CD14-positive monocyte (primary cell): ENCODE data around the gene PDE1A. TPM values are rescaled to one million over a fixed set of nuclear protein-coding genes. Genes with fewer than 3 reads are reported as not detected.

ENCODE experiments used
- DNase-seq, 3 donors: peaks; one replicate each; pipeline ENCODE4 v3.0.0-alpha.2; 2011 to 2022
- H2AFZ ChIP-seq: 2 replicates; pipeline ENCODE4 v1.6.0; 2012; ENCODE audit warnings: mild to moderate bottlenecking, low read depth, low read length, inconsistent platforms; ENCODE audit not compliant: insufficient read depth, poor library complexity, severe bottlenecking
- H3K27ac ChIP-seq, 2 donors: 1 replicate in 1 of 2; 2 replicates in 1 of 2; pipeline ENCODE4 v1.5.1; 2012 to 2013; ENCODE audit warnings: low read length in 2 of 2, control low read depth in 1 of 2, inconsistent platforms in 1 of 2, low read depth in 1 of 2, mild to moderate bottlenecking in 1 of 2
- H3K27me3 ChIP-seq, 2 donors: one replicate each; pipeline versions ENCODE4 v1.6.0 to v1.6.1; 2011 to 2013; ENCODE audit warnings: low read length in 2 of 2; ENCODE audit not compliant: control insufficient read depth in 2 of 2, insufficient read depth in 2 of 2
- H3K36me3 ChIP-seq, 2 donors: replicated peaks in 1 of 2; 1 replicate in 1 of 2; 2 replicates in 1 of 2; pipeline versions ENCODE4 v1.5.1 to v1.6.1; 2012 to 2013; ENCODE audit warnings: low read length in 2 of 2, control low read depth in 1 of 2, inconsistent platforms in 1 of 2, mild to moderate bottlenecking in 1 of 2; ENCODE audit not compliant: insufficient read depth in 2 of 2, control insufficient read depth in 1 of 2
- H3K4me1 ChIP-seq, 2 donors: 1 replicate in 1 of 2; 2 replicates in 1 of 2; pipeline versions ENCODE4 v1.5.1 to v1.6.1; 2012 to 2013; ENCODE audit warnings: low read length in 2 of 2, control low read depth in 1 of 2, inconsistent platforms in 1 of 2, mild to moderate bottlenecking in 1 of 2, moderate library complexity in 1 of 2; ENCODE audit not compliant: insufficient read depth in 2 of 2, control insufficient read depth in 1 of 2
- H3K4me2 ChIP-seq: replicated peaks from 2 replicates; pipeline ENCODE3; 2012; ENCODE audit warnings: low read length, moderate library complexity, mild to moderate bottlenecking; ENCODE audit not compliant: poor library complexity, severe bottlenecking; ENCODE audit errors: extremely low read depth
- H3K4me3 ChIP-seq, 3 experiments: fragments of 200-600 bp in 1 of 3; sonication (generic) in 1 of 3; replicated peaks in 1 of 3; 1 replicate in 2 of 3; 2 replicates in 1 of 3; pipeline ENCODE4 v1.5.1; 2011 to 2013; ENCODE audit warnings: low read length in 3 of 3, mild to moderate bottlenecking in 3 of 3, control low read depth in 2 of 3, low read depth in 2 of 3, inconsistent platforms in 1 of 3, moderate library complexity in 1 of 3
- H3K79me2 ChIP-seq: 2 replicates; pipeline ENCODE4 v1.6.0; 2012; ENCODE audit warnings: mild to moderate bottlenecking, control low read depth, inconsistent platforms, low read length, moderate library complexity; ENCODE audit not compliant: insufficient read depth
- H3K9ac ChIP-seq: 2 replicates; pipeline ENCODE4 v1.6.0; 2017; ENCODE audit warnings: low read length, mild to moderate bottlenecking; ENCODE audit not compliant: insufficient read depth, poor library complexity, severe bottlenecking
- H3K9me3 ChIP-seq, 2 donors: replicated peaks in 1 of 2; 1 replicate in 1 of 2; 2 replicates in 1 of 2; pipeline versions ENCODE4 v1.5.1 to v1.6.1; 2012 to 2013; ENCODE audit warnings: low read length in 2 of 2, control low read depth in 1 of 2; ENCODE audit not compliant: control insufficient read depth in 1 of 2, insufficient read depth in 1 of 2
- H4K20me1 ChIP-seq: 2 replicates; pipeline ENCODE4 v1.6.0; 2012; ENCODE audit warnings: mild to moderate bottlenecking, low read length, control low read depth, moderate library complexity; ENCODE audit not compliant: insufficient read depth
- H3K27ac Mint-ChIP-seq, 7 donors: one replicate each; pipeline ENCODE4 v1.8.0; 2020; ENCODE audit warnings: mild to moderate bottlenecking in 7 of 7, mixed read lengths in 7 of 7, moderate library complexity in 6 of 7, inconsistent platforms in 2 of 7
- H3K27me3 Mint-ChIP-seq, 3 donors: one replicate each; pipeline ENCODE4 v1.8.0; 2021 to 2022; ENCODE audit warnings: low read depth in 3 of 3, mild to moderate bottlenecking in 3 of 3, mixed read lengths in 3 of 3, moderate library complexity in 3 of 3, inconsistent platforms in 1 of 3
- H3K36me3 Mint-ChIP-seq, 2 donors: one replicate each; pipeline ENCODE4 v1.8.0; 2020; ENCODE audit warnings: mixed read lengths in 2 of 2, inconsistent platforms in 1 of 2, mild to moderate bottlenecking in 1 of 2
- H3K4me1 Mint-ChIP-seq: one replicate; pipeline ENCODE4 v1.8.0; 2020; ENCODE audit warnings: mild to moderate bottlenecking, mixed read lengths
- H3K4me3 Mint-ChIP-seq, 2 donors: one replicate each; pipeline ENCODE4 v1.8.0; 2020; ENCODE audit warnings: mild to moderate bottlenecking in 2 of 2, mixed read lengths in 2 of 2, moderate library complexity in 1 of 2
- H3K9me3 Mint-ChIP-seq, 7 donors: one replicate each; pipeline ENCODE4 v1.8.0; 2020 to 2022; ENCODE audit warnings: mixed read lengths in 7 of 7, mild to moderate bottlenecking in 6 of 7, moderate library complexity in 6 of 7, inconsistent platforms in 2 of 7
- CTCF ChIP-seq: fragments of 200-600 bp; IDR thresholded peaks from one replicate; pipeline ENCODE4 v1.8.0; 2022; ENCODE audit warnings: antibody characterized with exemption, mild to moderate bottlenecking
- WGBS: methylation state at CpG from one replicate; pipeline ENCODE4 v1.1.5; 2013; ENCODE audit warnings: missing lambda C conversion rate; ENCODE audit not compliant: insufficient coverage; 5-methylcytosine and 5-hydroxymethylcytosine counted together
- intact Hi-C, 2 donors: fragments of 100-400 bp; cut with micrococcal nuclease; formaldehyde crosslinking; loops; one replicate each; pipeline versions ENCODE4 v1.15.0 to v1.15.1; 2023
- polyA plus RNA-seq, 3 donors: library from polyadenylated mRNA; depleted of rRNA in 1 of 3; unstranded in 2 of 3; stranded (reverse) in 1 of 3; fragments of 300-500 nt in 2 of 3; fragments of >200 nt in 1 of 3; fragmentation: Illumina TruSeq in 2 of 3; gene quantifications; 1 replicate in 2 of 3; 2 replicates in 1 of 3; pipeline ENCODE4 v1.2.3, GENCODE V29; 2012 to 2021

PDE1A gene
- polyA plus RNA-seq, 3 donors, result not detected

GRCh38 chr2:182242609-182243008 is 184.2 kb downstream of the PDE1A start:
- no peaks in the 10 kb centered on the region for H3K9me3 ChIP-seq
- H3K36me3 ChIP-seq, result no peaks in the 10 kb centered on the region
- Mint-ChIP-seq H3K9me3 (peaks cover 0 to 3% (median 0%) of the 10 kb centered on the region in 7 donors), H3K4me1 (peaks cover 6% of the 10 kb centered on the region), H3K36me3 (no peaks in the 10 kb centered on the region), H3K27me3 (peaks cover 0 to 4% (median 0%) of the 10 kb centered on the region in 3 donors), H3K27ac (no peak overlapping the region), H3K4me3 (no peak overlapping the region)
- no peak overlapping the region for H3K4me3 ChIP-seq
- H3K9ac ChIP-seq, result no peak overlapping the region
- H3K79me2 ChIP-seq, result no peaks in the 10 kb centered on the region
- H3K27me3 ChIP-seq, result no peaks in the 10 kb centered on the region
- no peaks in the 10 kb centered on the region for H4K20me1 ChIP-seq
- TF ChIP-seq CTCF, result no peak
- H3K4me2 ChIP-seq, result no peak overlapping the region
- no peaks in the 10 kb centered on the region for H3K4me1 ChIP-seq
- WGBS, result no CpG with 5 or more reads among the region's 5 CpGs
- intact Hi-C loops, result no loop called here
- DNase-seq, result no peak
- H2AFZ ChIP-seq, result no peak overlapping the region
- no peak overlapping the region for H3K27ac ChIP-seq

- Histone ChIP-seq H3K36me3 (no peaks in the 10 kb centered on the region), H4K20me1 (no peaks in the 10 kb centered on the region), H3K4me1 (no peaks in the 10 kb centered on the region), H3K79me2 (no peaks in the 10 kb centered on the region), H2AFZ (no peak overlapping the region), H3K4me3 (no peak overlapping the region), H3K9me3 (no peaks in the 10 kb centered on the region), H3K4me2 (no peak overlapping the region), H3K9ac (no peak overlapping the region), H3K27me3 (no peaks in the 10 kb centered on the region), H3K27ac (no peak overlapping the region)
- no peak for TF ChIP-seq CTCF
- H3K9me3 Mint-ChIP-seq, result peaks cover 0 to 6% (median 0%) of the 10 kb centered on the region in 7 donors
- H3K36me3 Mint-ChIP-seq, result no peaks in the 10 kb centered on the region
- H3K4me3 Mint-ChIP-seq, result no peak overlapping the region
- peaks cover 6% of the 10 kb centered on the region for H3K4me1 Mint-ChIP-seq
- no peak for DNase-seq
- peaks cover 0 to 4% (median 0%) of the 10 kb centered on the region in 3 donors for H3K27me3 Mint-ChIP-seq
- intact Hi-C loops, result no loop called here
- 90% methylated on average over 1 of the region's 1 CpG for WGBS
- no peak overlapping the region for H3K27ac Mint-ChIP-seq
Measured at GRCh38 chr2:182241936-182242335, 184.9 kb downstream of the PDE1A start.
